GM23338 (cell line): ENCODE results near the gene TRAF3IP3. TPM values are rescaled to one million over a fixed set of nuclear protein-coding genes. Genes with fewer than 3 reads are reported as not detected.

Experiments used
- ATAC-seq: fragments of 200-7000 bp; cut with Tn5 transposase; 3 replicates; pipeline ENCODE4 v1.9.1; 2020
- DNase-seq: peaks from one replicate; pipeline ENCODE4 v3.0.0-alpha.2; 2015; ENCODE audit warnings: low spot score
- H2AFZ ChIP-seq: fragments of 200-600 bp; sonication (generic); 2 replicates; pipeline ENCODE4 v1.8.0; 2016; ENCODE audit warnings: antibody characterized with exemption, mild to moderate bottlenecking, moderate library complexity
- H3F3A ChIP-seq: fragments of 200-600 bp; sonication (generic); replicated peaks from 2 replicates; pipeline ENCODE4 v1.8.0; 2017; ENCODE audit warnings: antibody characterized with exemption, mixed run types, low read depth
- H3K27ac ChIP-seq: fragments of 200-600 bp; sonication (generic); 2 replicates; pipeline ENCODE4 v1.6.1; 2016; ENCODE audit warnings: low read depth
- H3K27me3 ChIP-seq: fragments of 200-600 bp; sonication (generic); 2 replicates; pipeline ENCODE4 v1.8.0; 2016; ENCODE audit warnings: mild to moderate bottlenecking, mixed run types, moderate library complexity; ENCODE audit not compliant: insufficient read depth
- H3K36me3 ChIP-seq: fragments of 200-600 bp; sonication (generic); 2 replicates; pipeline ENCODE4 v1.8.0; 2016; ENCODE audit warnings: mild to moderate bottlenecking; ENCODE audit not compliant: insufficient read depth
- H3K4me1 ChIP-seq: fragments of 200-600 bp; sonication (generic); 2 replicates; pipeline ENCODE4 v1.8.0; 2016; ENCODE audit warnings: mild to moderate bottlenecking, moderate library complexity; ENCODE audit not compliant: insufficient read depth
- H3K4me2 ChIP-seq: fragments of 200-600 bp; sonication (generic); 2 replicates; pipeline ENCODE4 v1.7.1; 2017; ENCODE audit warnings: mixed run types
- H3K4me3 ChIP-seq: fragments of 200-600 bp; sonication (generic); 2 replicates; pipeline ENCODE4 v1.6.1; 2016; ENCODE audit warnings: mixed run types
- H3K79me2 ChIP-seq: fragments of 200-600 bp; sonication (generic); replicated peaks from 2 replicates; pipeline ENCODE4 v1.8.0; 2017; ENCODE audit warnings: mild to moderate bottlenecking; ENCODE audit not compliant: insufficient read depth
- H3K9me2 ChIP-seq: fragments of 200-600 bp; sonication (generic); 2 replicates; pipeline ENCODE4 v1.8.0; 2017; ENCODE audit not compliant: insufficient read depth
- H4K20me1 ChIP-seq: fragments of 200-600 bp; sonication (generic); replicated peaks from 2 replicates; pipeline ENCODE4 v1.8.0; 2017; ENCODE audit warnings: mild to moderate bottlenecking; ENCODE audit not compliant: insufficient read depth
- H3K27ac Mint-ChIP-seq: 2 replicates; pipeline ENCODE4 v1.8.0; 2020; ENCODE audit warnings: inconsistent platforms, mild to moderate bottlenecking, moderate library complexity, mixed read lengths
- H3K27me3 Mint-ChIP-seq: 3 replicates; pipeline ENCODE4 v1.8.0; 2022; ENCODE audit warnings: low read depth, mild to moderate bottlenecking, moderate library complexity, mixed read lengths, inconsistent platforms; ENCODE audit not compliant: insufficient read depth, poor library complexity
- H3K36me3 Mint-ChIP-seq: 3 replicates; pipeline ENCODE4 v1.8.0; 2021; ENCODE audit warnings: low read depth, mild to moderate bottlenecking, inconsistent platforms, moderate library complexity, mixed read lengths
- H3K4me1 Mint-ChIP-seq: 3 replicates; pipeline ENCODE4 v1.8.0; 2020; ENCODE audit warnings: mild to moderate bottlenecking, inconsistent platforms, mixed read lengths
- H3K4me3 Mint-ChIP-seq: 3 replicates; pipeline ENCODE4 v1.8.0; 2021; ENCODE audit warnings: moderate library complexity, mild to moderate bottlenecking, inconsistent platforms, mixed read lengths
- H3K9me3 Mint-ChIP-seq: 3 replicates; pipeline ENCODE4 v1.8.0; 2020; ENCODE audit warnings: moderate library complexity, mild to moderate bottlenecking, inconsistent platforms, mixed read lengths
- CREB1 ChIP-seq: fragments of 250-450 bp; sonication (Bioruptor Pico); IDR thresholded peaks from 2 replicates; pipeline ENCODE4 v1.5.0; 2020; ENCODE audit warnings: low read depth, mild to moderate bottlenecking, moderate library complexity
- CTCF ChIP-seq, 2 experiments: fragments of 200-600 bp in 1 of 2; sonication (generic) in 1 of 2; conservative IDR thresholded peaks; 2 replicates each; pipeline versions ENCODE4 v1.5.1 to v1.6.1; 2016 to 2017; ENCODE audit warnings: antibody characterized with exemption in 2 of 2, low read depth in 2 of 2, mild to moderate bottlenecking in 2 of 2, moderate library complexity in 1 of 2
- ETS1 ChIP-seq: IDR thresholded peaks from 2 replicates; pipeline ENCODE4 v1.6.1; 2016; ENCODE audit warnings: antibody characterized with exemption
- EZH2 ChIP-seq: fragments of 200-600 bp; sonication (generic); IDR thresholded peaks from one replicate; pipeline ENCODE4 v1.8.0; 2017; ENCODE audit warnings: antibody characterized with exemption, mild to moderate bottlenecking, low read depth; ENCODE audit not compliant: unreplicated experiment
- JUNB ChIP-seq: IDR thresholded peaks from one replicate; pipeline ENCODE4 v1.6.1; 2016; ENCODE audit warnings: antibody characterized with exemption; ENCODE audit not compliant: unreplicated experiment
- NANOG ChIP-seq: IDR thresholded peaks from 2 replicates; pipeline ENCODE4 v1.6.1; 2016; ENCODE audit warnings: antibody characterized with exemption, borderline replicate concordance
- REST ChIP-seq: IDR thresholded peaks from one replicate; pipeline ENCODE4 v1.6.1; 2018; ENCODE audit warnings: antibody characterized with exemption; ENCODE audit not compliant: unreplicated experiment
- ZNF331 ChIP-seq: fragments of 250-450 bp; sonication (Bioruptor Pico); IDR thresholded peaks from 2 replicates; pipeline ENCODE4 v1.5.0; 2020; ENCODE audit warnings: low read depth, mild to moderate bottlenecking, moderate library complexity
- polyA plus RNA-seq: library from polyadenylated mRNA; unstranded; fragments of >200 nt; fragmentation: Nextera tagmentation; extraction: Ambion mirVana; gene quantifications from 2 replicates; pipeline ENCODE4 v1.2.1, GENCODE V29; 2016
- total RNA-seq: library from RNA; depleted of rRNA; stranded (reverse); fragments of >200 nt; shearing (Covaris generic); gene quantifications from 2 replicates; pipeline ENCODE4 v1.2.3, GENCODE V29; 2014

Gene TRAF3IP3
- total and polyA plus RNA-seq, 2 experiments from 2014 or later: not detected

GRCh38 chr1:209732725-209733124, 23.1 kb upstream of the TRAF3IP3 start:
- H4K20me1 ChIP-seq: no peaks in the 10 kb centered on the region
- H3K36me3 Mint-ChIP-seq: no peaks in the 10 kb centered on the region
- no peaks in the 10 kb centered on the region for H3K79me2 ChIP-seq
- H3K36me3 ChIP-seq: no peaks in the 10 kb centered on the region
- no peak overlapping the region for H3K4me3 Mint-ChIP-seq
- H3K27me3 ChIP-seq: no peaks in the 10 kb centered on the region
- H3K4me1 ChIP-seq: no peaks in the 10 kb centered on the region
- H3K27ac Mint-ChIP-seq: no peak overlapping the region
- H3K27ac ChIP-seq: no peak overlapping the region
- H3K9me2 ChIP-seq: no peaks in the 10 kb centered on the region
- H3F3A ChIP-seq: no peaks in the 10 kb centered on the region
- H3K4me2 ChIP-seq: no peak overlapping the region
- H2AFZ ChIP-seq: no peak overlapping the region
- ATAC-seq (no peak), DNase-seq (no peak)
- no peaks in the 10 kb centered on the region for H3K9me3 Mint-ChIP-seq
- TF ChIP-seq REST: no peak
- TF ChIP-seq CTCF (conservative IDR thresholded peaks at IDR 0.05; ENCODE audit: low read depth in 2 of 2): no peak
- no peak for TF ChIP-seq ETS1
- peaks cover 2% of the 10 kb centered on the region for H3K27me3 Mint-ChIP-seq
- H3K4me3 ChIP-seq: no peak overlapping the region
- H3K4me1 Mint-ChIP-seq: peaks cover 3% of the 10 kb centered on the region; the same call in 1 of the 3 replicates

- no peaks in the 10 kb centered on the region for H3K36me3 ChIP-seq
- H3K4me2 ChIP-seq: no peak overlapping the region
- ATAC-seq (no peak), DNase-seq (no peak)
- Mint-ChIP-seq H3K27ac (no peak overlapping the region), H3K36me3 (no peaks in the 10 kb centered on the region), H3K9me3 (no peaks in the 10 kb centered on the region), H3K27me3 (peaks cover 2% of the 10 kb centered on the region), H3K4me1 (peaks cover 3% of the 10 kb centered on the region; the same call in 1 of the 3 replicates), H3K4me3 (no peak overlapping the region)
- no peaks in the 10 kb centered on the region for H3K79me2 ChIP-seq
- no peaks in the 10 kb centered on the region for H4K20me1 ChIP-seq
- no peak overlapping the region for H3K4me3 ChIP-seq
- H3K27ac ChIP-seq: no peak overlapping the region
- no peaks in the 10 kb centered on the region for H3F3A ChIP-seq
- H3K27me3 ChIP-seq: no peaks in the 10 kb centered on the region
- H2AFZ ChIP-seq: no peak overlapping the region
- H3K4me1 ChIP-seq: no peaks in the 10 kb centered on the region
- H3K9me2 ChIP-seq: no peaks in the 10 kb centered on the region
- TF ChIP-seq NANOG: no peak
- TF ChIP-seq ZNF331 (CRISPR knock-in tag): no peak
- no peak for TF ChIP-seq JUNB
- TF ChIP-seq CREB1: no peak
- no peak for TF ChIP-seq CTCF (conservative IDR thresholded peaks at IDR 0.05; ENCODE audit: low read depth in 2 of 2)
- no peak for TF ChIP-seq ETS1
- no peak for TF ChIP-seq EZH2
These were observed 22.3 kb upstream of the TRAF3IP3 start for GRCh38 chr1:209733409-209734192.
